PFSK-1 (cell line): ENCODE data around the gene NDST1.

ENCODE experiments used
- FOXP2 ChIP-seq: optimal IDR thresholded peaks from 2 replicates; pipeline ENCODE3; 2011; ENCODE audit warnings: borderline replicate concordance, control low read depth, inconsistent platforms; ENCODE audit not compliant: insufficient read depth; ENCODE audit errors: extremely low read length, extremely low read depth
- SIN3A ChIP-seq: IDR thresholded peaks from 2 replicates; pipeline ENCODE4 v1.6.1; 2012; ENCODE audit warnings: mild to moderate bottlenecking, low read length, moderate library complexity, borderline replicate concordance; ENCODE audit not compliant: insufficient read depth
- TAF1 ChIP-seq: IDR thresholded peaks from 2 replicates; pipeline ENCODE4 v1.6.1; 2012; ENCODE audit warnings: low read length, control low read depth, borderline replicate concordance; ENCODE audit not compliant: insufficient read depth
- TF ChIP-seq, protein P1 (sequence below), 2 experiments: IDR thresholded peaks; 2 replicates each; pipeline versions ENCODE4 v1.6.1 to v1.8.0; 2011 to 2012; ENCODE audit warnings: low read depth in 2 of 2, low read length in 2 of 2, control low read depth in 1 of 2, inconsistent platforms in 1 of 2, mild to moderate bottlenecking in 1 of 2, moderate library complexity in 1 of 2; ENCODE audit not compliant: insufficient read depth in 1 of 2

DNA sequence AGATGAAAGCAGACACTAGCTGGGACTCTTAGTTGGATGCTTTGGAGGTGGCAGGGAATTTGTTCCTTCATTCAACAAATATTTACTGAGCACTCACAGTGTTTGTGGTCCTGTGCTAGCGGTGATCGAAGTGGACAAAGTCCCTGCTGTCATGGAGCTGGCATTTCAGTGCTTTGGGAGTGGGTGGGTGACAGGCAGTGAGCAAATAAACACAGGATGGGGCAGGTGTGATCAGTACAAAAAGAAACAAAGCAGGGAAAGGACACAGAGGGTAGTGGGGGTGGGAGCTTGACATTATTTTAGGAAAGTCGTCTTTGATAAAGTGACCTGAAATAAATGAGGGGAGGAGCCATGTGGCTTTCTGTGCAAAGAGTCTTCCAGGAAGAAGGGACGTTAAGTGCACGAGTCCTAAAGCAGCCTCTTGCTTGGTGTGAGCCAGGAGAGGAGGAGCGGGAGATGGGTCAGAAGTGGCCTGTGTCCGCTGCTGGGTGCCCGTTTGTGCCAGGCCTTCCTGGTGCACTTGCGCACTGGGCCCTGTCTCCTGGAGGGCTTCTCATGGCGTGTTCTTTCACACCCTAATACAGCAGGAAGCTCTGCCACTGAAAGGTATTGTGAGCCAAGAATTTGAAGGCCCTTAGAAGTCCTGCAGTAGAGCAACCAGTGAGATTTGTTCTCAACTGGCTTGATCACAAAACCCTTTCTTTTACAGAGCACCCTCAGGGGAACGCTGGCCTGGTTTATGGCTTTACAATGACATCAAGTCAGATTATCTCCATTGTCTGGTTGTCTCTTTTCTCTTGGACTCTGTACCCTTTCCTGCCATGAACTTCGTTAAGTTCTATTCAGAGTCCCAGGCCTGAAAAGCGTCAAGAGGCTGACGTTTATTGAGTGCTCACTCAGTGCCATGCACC lies 14.8 kb downstream of the NDST1 start:
- TF ChIP-seq SIN3A (no peak), TAF1 (no peak), FOXP2 (no peak)
- TF ChIP-seq, protein P1, sequence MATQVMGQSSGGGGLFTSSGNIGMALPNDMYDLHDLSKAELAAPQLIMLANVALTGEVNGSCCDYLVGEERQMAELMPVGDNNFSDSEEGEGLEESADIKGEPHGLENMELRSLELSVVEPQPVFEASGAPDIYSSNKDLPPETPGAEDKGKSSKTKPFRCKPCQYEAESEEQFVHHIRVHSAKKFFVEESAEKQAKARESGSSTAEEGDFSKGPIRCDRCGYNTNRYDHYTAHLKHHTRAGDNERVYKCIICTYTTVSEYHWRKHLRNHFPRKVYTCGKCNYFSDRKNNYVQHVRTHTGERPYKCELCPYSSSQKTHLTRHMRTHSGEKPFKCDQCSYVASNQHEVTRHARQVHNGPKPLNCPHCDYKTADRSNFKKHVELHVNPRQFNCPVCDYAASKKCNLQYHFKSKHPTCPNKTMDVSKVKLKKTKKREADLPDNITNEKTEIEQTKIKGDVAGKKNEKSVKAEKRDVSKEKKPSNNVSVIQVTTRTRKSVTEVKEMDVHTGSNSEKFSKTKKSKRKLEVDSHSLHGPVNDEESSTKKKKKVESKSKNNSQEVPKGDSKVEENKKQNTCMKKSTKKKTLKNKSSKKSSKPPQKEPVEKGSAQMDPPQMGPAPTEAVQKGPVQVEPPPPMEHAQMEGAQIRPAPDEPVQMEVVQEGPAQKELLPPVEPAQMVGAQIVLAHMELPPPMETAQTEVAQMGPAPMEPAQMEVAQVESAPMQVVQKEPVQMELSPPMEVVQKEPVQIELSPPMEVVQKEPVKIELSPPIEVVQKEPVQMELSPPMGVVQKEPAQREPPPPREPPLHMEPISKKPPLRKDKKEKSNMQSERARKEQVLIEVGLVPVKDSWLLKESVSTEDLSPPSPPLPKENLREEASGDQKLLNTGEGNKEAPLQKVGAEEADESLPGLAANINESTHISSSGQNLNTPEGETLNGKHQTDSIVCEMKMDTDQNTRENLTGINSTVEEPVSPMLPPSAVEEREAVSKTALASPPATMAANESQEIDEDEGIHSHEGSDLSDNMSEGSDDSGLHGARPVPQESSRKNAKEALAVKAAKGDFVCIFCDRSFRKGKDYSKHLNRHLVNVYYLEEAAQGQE (IDR thresholded peaks at IDR 0.05; ENCODE audit: insufficient read depth in 1 of 2, low read depth in 2 of 2, low read length in 2 of 2), result no peak
